Neural cell (in vitro differentiated cells): Measurements from ENCODE around the gene ARHGEF38. TPM values are rescaled to one million over a fixed set of nuclear protein-coding genes. Genes with fewer than 3 reads are reported as not detected.

Source experiments
- H2AFZ ChIP-seq: fragments of 200-600, 300-800 bp; sonication (generic), shearing (Covaris generic); 2 replicates; pipeline ENCODE4 v1.6.0; 2014; ENCODE audit warnings: low read depth, mild to moderate bottlenecking, antibody characterized with exemption, low read length, moderate library complexity
- H3F3A ChIP-seq: fragments of 200-600 bp; shearing (Covaris generic); 2 replicates; pipeline ENCODE4 v1.6.1; 2016; ENCODE audit warnings: mild to moderate bottlenecking, moderate library complexity, mixed read lengths, antibody characterized with exemption, low read length; ENCODE audit not compliant: insufficient read depth, poor library complexity, severe bottlenecking
- H3K27ac ChIP-seq: fragments of 200-600, 300-800 bp; sonication (generic), shearing (Covaris generic); 2 replicates; pipeline ENCODE4 v1.5.1; 2014; ENCODE audit warnings: mild to moderate bottlenecking, low read length, moderate library complexity
- H3K27me3 ChIP-seq: fragments of 300-800, 200-600 bp; sonication (generic), shearing (Covaris generic); 2 replicates; pipeline ENCODE4 v1.6.0; 2014; ENCODE audit warnings: mild to moderate bottlenecking, low read depth, low read length, moderate library complexity; ENCODE audit not compliant: insufficient read depth
- H3K36me3 ChIP-seq: fragments of 300-800, 200-600 bp; sonication (generic), shearing (Covaris generic); 2 replicates; pipeline ENCODE4 v1.5.1; 2014; ENCODE audit warnings: mild to moderate bottlenecking, antibody characterized with exemption, low read length, moderate library complexity; ENCODE audit not compliant: insufficient read depth
- H3K4me2 ChIP-seq: fragments of 300-800, 200-600 bp; sonication (generic), shearing (Covaris generic); 2 replicates; pipeline ENCODE4 v1.6.0; 2014; ENCODE audit warnings: mild to moderate bottlenecking, low read length
- H3K4me3 ChIP-seq: fragments of 300-800, 200-600 bp; sonication (generic), shearing (Covaris generic); 2 replicates; pipeline ENCODE4 v1.5.1; 2014; ENCODE audit warnings: mild to moderate bottlenecking, low read length, moderate library complexity
- H3K79me2 ChIP-seq: fragments of 200-600 bp; shearing (Covaris generic); replicated peaks from 2 replicates; pipeline ENCODE4 v1.6.0; 2014; ENCODE audit warnings: mild to moderate bottlenecking, low read length, moderate library complexity; ENCODE audit not compliant: insufficient read depth
- H3K9ac ChIP-seq: fragments of 300-800, 200-600 bp; sonication (generic), shearing (Covaris generic); 2 replicates; pipeline ENCODE4 v1.6.1; 2016; ENCODE audit warnings: mild to moderate bottlenecking, low read length, mixed read lengths
- H3K9me2 ChIP-seq: fragments of 200-600 bp; shearing (Covaris generic); 2 replicates; pipeline ENCODE4 v1.6.1; 2016; ENCODE audit warnings: mild to moderate bottlenecking, low read length, mixed read lengths; ENCODE audit not compliant: insufficient read depth
- H3K9me3 ChIP-seq: fragments of 200-600, 300-800 bp; sonication (generic), shearing (Covaris generic); 2 replicates; pipeline ENCODE4 v1.6.1; 2016; ENCODE audit warnings: mild to moderate bottlenecking, mixed run types, low read length, moderate library complexity, mixed read lengths
- H4K20me1 ChIP-seq: fragments of 200-600 bp; shearing (Covaris generic); 2 replicates; pipeline ENCODE4 v1.6.1; 2016; ENCODE audit warnings: mild to moderate bottlenecking, mixed run types; ENCODE audit not compliant: insufficient read depth
- CTCF ChIP-seq: fragments of 450-650 bp; IDR thresholded peaks from 2 replicates; pipeline ENCODE4 v1.5.1; 2014; ENCODE audit warnings: antibody characterized with exemption, mild to moderate bottlenecking, moderate library complexity; ENCODE audit not compliant: poor library complexity, severe bottlenecking
- EP300 ChIP-seq: fragments of 450-650 bp; conservative IDR thresholded peaks from 2 replicates; pipeline ENCODE4 v1.6.1; 2014; ENCODE audit warnings: antibody characterized with exemption, mild to moderate bottlenecking, moderate library complexity; ENCODE audit not compliant: poor library complexity, severe bottlenecking
- EZH2 ChIP-seq: fragments of 200-600, 300-800 bp; shearing (Covaris generic), sonication (generic); IDR thresholded peaks from 2 replicates; pipeline ENCODE4 v1.6.1; 2014; ENCODE audit warnings: antibody characterized with exemption, low read length, borderline replicate concordance, mild to moderate bottlenecking; ENCODE audit not compliant: insufficient read depth, poor library complexity, severe bottlenecking
- MXI1 ChIP-seq: fragments of 450-650 bp; conservative IDR thresholded peaks from 2 replicates; pipeline ENCODE4 v1.6.1; 2014; ENCODE audit warnings: antibody characterized with exemption, mild to moderate bottlenecking; ENCODE audit not compliant: poor library complexity, severe bottlenecking
- POLR2AphosphoS5 ChIP-seq: IDR thresholded peaks from 2 replicates; pipeline ENCODE4 v1.6.1; 2012
- RAD21 ChIP-seq: fragments of 450-650 bp; conservative IDR thresholded peaks from 2 replicates; pipeline ENCODE4 v1.6.1; 2014; ENCODE audit warnings: antibody characterized with exemption, mild to moderate bottlenecking, moderate library complexity
- REST ChIP-seq: IDR thresholded peaks from 2 replicates; pipeline ENCODE4 v1.6.1; 2012; ENCODE audit warnings: borderline replicate concordance
- SMC3 ChIP-seq: fragments of 450-650 bp; conservative IDR thresholded peaks from 2 replicates; pipeline ENCODE4 v1.6.1; 2014; ENCODE audit warnings: antibody characterized with exemption, mild to moderate bottlenecking, moderate library complexity; ENCODE audit not compliant: poor library complexity
- TAF1 ChIP-seq: IDR thresholded peaks from 2 replicates; pipeline ENCODE4 v1.6.1; 2012; ENCODE audit warnings: low read depth
- polyA plus RNA-seq: library from polyadenylated mRNA; depleted of rRNA; stranded (reverse); fragments of >200 nt; gene quantifications from 2 replicates; pipeline ENCODE4 v1.2.3, GENCODE V29; 2014

The ARHGEF38 gene
- polyA plus RNA-seq, 1 donor from 2014 or later: not detected

- H3F3A ChIP-seq: no peaks in the 10 kb centered on the region
Observed at GRCh38 chr4:105657117-105657765, 104.8 kb downstream of the ARHGEF38 start.

GRCh38 chr4:105659190-105659589, 106.8 kb downstream of the ARHGEF38 start:
- no peaks in the 10 kb centered on the region for H3K79me2 ChIP-seq
- no peaks in the 10 kb centered on the region for H3K27me3 ChIP-seq
- no peaks in the 10 kb centered on the region for H3K9me3 ChIP-seq
- H3K36me3 ChIP-seq: no peaks in the 10 kb centered on the region
- no peak overlapping the region for H3K4me3 ChIP-seq
- no peaks in the 10 kb centered on the region for H3F3A ChIP-seq
- no peaks in the 10 kb centered on the region for H3K9me2 ChIP-seq
- H3K4me2 ChIP-seq: no peak overlapping the region
- no peak overlapping the region for H3K9ac ChIP-seq
- no peaks in the 10 kb centered on the region for H4K20me1 ChIP-seq
- no peak overlapping the region for H3K27ac ChIP-seq
- H2AFZ ChIP-seq: no peak overlapping the region
- TF ChIP-seq RAD21 (no peak), SMC3 (no peak), CTCF (no peak), POLR2AphosphoS5 (no peak), TAF1 (no peak), REST (no peak)

More at GRCh38 chr4:105657117-105657765, 104.8 kb downstream of the ARHGEF38 start:
- Histone ChIP-seq H3K9ac (no peak overlapping the region), H2AFZ (no peak overlapping the region), H3K27ac (no peak overlapping the region), H3K4me3 (no peak overlapping the region), H3K36me3 (no peaks in the 10 kb centered on the region), H4K20me1 (no peaks in the 10 kb centered on the region), H3K79me2 (no peaks in the 10 kb centered on the region), H3K9me2 (no peaks in the 10 kb centered on the region), H3K4me2 (no peak overlapping the region), H3K9me3 (no peaks in the 10 kb centered on the region), H3K27me3 (no peaks in the 10 kb centered on the region)
- TF ChIP-seq TAF1 (no peak), EZH2 (no peak), EP300 (no peak), CTCF (no peak), MXI1 (no peak), RAD21 (no peak), POLR2AphosphoS5 (no peak), SMC3 (no peak), REST (no peak)
